Small intestine (tissue), 7 donors: Measurements from ENCODE around the gene FHIT. TPM values are rescaled to one million over a fixed set of nuclear protein-coding genes. Genes with fewer than 3 reads are reported as not detected.

ENCODE experiments used
- DNase-seq, 2 donors: peaks; one replicate each; pipeline versions ENCODE4 v3.0.0 to v3.0.0-alpha.2; 2013
- FAIRE-seq: peaks from 2 replicates; lab custom pipeline; 2012; peaks lifted over from hg19 to GRCh38; lab: Jason Lieb, UNC
- H3K27ac ChIP-seq, 3 donors: one replicate each; pipeline ENCODE4 v1.5.1; 2013; ENCODE audit warnings: low read length in 2 of 3, mild to moderate bottlenecking in 2 of 3, control low read depth in 1 of 3, inconsistent platforms in 1 of 3, low read depth in 1 of 3, moderate library complexity in 1 of 3
- H3K27me3 ChIP-seq, 3 donors: one replicate each; pipeline ENCODE4 v1.6.1; 2013; ENCODE audit warnings: low read length in 3 of 3, inconsistent platforms in 1 of 3; ENCODE audit not compliant: control insufficient read depth in 3 of 3, insufficient read depth in 3 of 3
- H3K36me3 ChIP-seq, 3 donors: one replicate each; pipeline ENCODE4 v1.6.1; 2013; ENCODE audit warnings: low read length in 3 of 3, inconsistent platforms in 1 of 3, low read depth in 1 of 3, mild to moderate bottlenecking in 1 of 3, moderate library complexity in 1 of 3; ENCODE audit not compliant: control insufficient read depth in 3 of 3, insufficient read depth in 2 of 3
- H3K4me1 ChIP-seq, 3 donors: one replicate each; pipeline ENCODE4 v1.6.1; 2013; ENCODE audit warnings: low read length in 2 of 3, inconsistent platforms in 1 of 3, low read depth in 1 of 3, mild to moderate bottlenecking in 1 of 3, moderate library complexity in 1 of 3; ENCODE audit not compliant: control insufficient read depth in 3 of 3, insufficient read depth in 2 of 3
- H3K4me3 ChIP-seq, 3 donors: one replicate each; pipeline ENCODE4 v1.5.1; 2013; ENCODE audit warnings: low read length in 3 of 3, control low read depth in 1 of 3, inconsistent platforms in 1 of 3, low read depth in 1 of 3, mild to moderate bottlenecking in 1 of 3, moderate library complexity in 1 of 3
- H3K9me3 ChIP-seq, 2 donors: one replicate each; pipeline ENCODE4 v1.6.1; 2013; ENCODE audit warnings: low read depth in 1 of 2, low read length in 1 of 2; ENCODE audit not compliant: control insufficient read depth in 2 of 2, insufficient read depth in 1 of 2
- WGBS, 3 donors: extraction: QIAGEN DNeasy Blood & Tissue Kit; methylation state at CpG; one replicate each; pipeline ENCODE4 v1.1.7; 2013; 5-methylcytosine and 5-hydroxymethylcytosine counted together
- polyA plus RNA-seq, 4 donors: library from polyadenylated mRNA; stranded (reverse) in 3 of 4; unstranded in 1 of 4; fragments of 200-250 nt in 3 of 4; fragments of 120-200 nt in 1 of 4; gene quantifications; one replicate each; pipeline versions ENCODE4 v1.2.1 to v1.2.3, GENCODE V29; 2013
- donor health status: healthy with polysubstance abuse.
- donor health status: control.
- donor health status: control.
- donor health status: Bipolar disorder and iron deficiency.
- donor health status: healthy.

The FHIT gene
- polyA plus RNA-seq, 4 donors: 4.4 to 30.4 (median 7.0) TPM

- H3K9me3 ChIP-seq: no peaks in the 10 kb centered on the region
- no peaks in the 10 kb centered on the region for H3K4me1 ChIP-seq
- H3K27me3 ChIP-seq: no peaks in the 10 kb centered on the region
- FAIRE-seq: no peak
- H3K27ac ChIP-seq: no peak overlapping the region
- DNase-seq: no peak
- 84 to 97% (median 86%) methylated on average over 1 of the region's 1 CpG for WGBS, 3 donors
- H3K4me3 ChIP-seq: no peak overlapping the region
- H3K36me3 ChIP-seq: no peaks in the 10 kb centered on the region
Observed at GRCh38 chr3:60643831-60644230, 607.4 kb downstream of the FHIT start.

- Histone ChIP-seq H3K9me3 (no peaks in the 10 kb centered on the region), H3K36me3 (no peaks in the 10 kb centered on the region)
Observed at GRCh38 chr3:60641354-60641753, 609.9 kb downstream of the FHIT start.

GRCh38 chr3:60636846-60637245 is 614.4 kb downstream of the FHIT start:
- no peaks in the 10 kb centered on the region for H3K4me1 ChIP-seq
- no peak for FAIRE-seq
- no peaks in the 10 kb centered on the region for H3K36me3 ChIP-seq
- no peak for DNase-seq
- H3K9me3 ChIP-seq: no peaks in the 10 kb centered on the region
- H3K27me3 ChIP-seq: no peaks in the 10 kb centered on the region
- no peak overlapping the region for H3K27ac ChIP-seq
- H3K4me3 ChIP-seq: no peak overlapping the region

More at GRCh38 chr3:60641354-60641753, 609.9 kb downstream of the FHIT start:
- Histone ChIP-seq H3K4me3 (no peak overlapping the region), H3K4me1 (no peaks in the 10 kb centered on the region), H3K27ac (no peak overlapping the region), H3K27me3 (no peaks in the 10 kb centered on the region)
- WGBS, 3 donors: 61 to 69% (median 68%) methylated on average over 2 of the region's 2 CpGs
- no peak for FAIRE-seq
- DNase-seq: no peak

GRCh38 chr3:60633644-60634043 is 617.6 kb downstream of the FHIT start:
- Histone ChIP-seq H3K27ac (no peak overlapping the region), H3K27me3 (no peaks in the 10 kb centered on the region), H3K4me1 (peaks cover 0 to 2% (median 0%) of the 10 kb centered on the region in 3 donors), H3K9me3 (no peaks in the 10 kb centered on the region), H3K36me3 (no peaks in the 10 kb centered on the region), H3K4me3 (no peak overlapping the region)
- WGBS, 3 donors: 92 to 97% (median 93%) methylated on average over 9 of the region's 9 CpGs
- DNase-seq (no peak), FAIRE-seq (no peak)

GRCh38 chr3:60631509-60631908 is 619.7 kb downstream of the FHIT start:
- 92 to 94% (median 93%) methylated on average over 8 of the region's 8 CpGs for WGBS, 3 donors
- H3K4me3 ChIP-seq: no peak overlapping the region
- H3K27me3 ChIP-seq: no peaks in the 10 kb centered on the region
- H3K27ac ChIP-seq: no peak overlapping the region
- H3K36me3 ChIP-seq: no peaks in the 10 kb centered on the region
- no peaks in the 10 kb centered on the region for H3K9me3 ChIP-seq
- FAIRE-seq: no peak
- no peak for DNase-seq
- H3K4me1 ChIP-seq: peaks cover 0 to 2% (median 0%) of the 10 kb centered on the region in 3 donors

GRCh38 chr3:60630953-60631352 is 620.3 kb downstream of the FHIT start:
- WGBS, 3 donors: 11 to 76% (median 43%) methylated on average over 1 of the region's 1 CpG
- Histone ChIP-seq H3K27ac (no peak overlapping the region), H3K27me3 (no peaks in the 10 kb centered on the region), H3K9me3 (no peaks in the 10 kb centered on the region), H3K36me3 (no peaks in the 10 kb centered on the region), H3K4me1 (peaks cover 0 to 2% (median 0%) of the 10 kb centered on the region in 3 donors), H3K4me3 (no peak overlapping the region)
- DNase-seq: peak; percentile 5 to 31
- FAIRE-seq: no peak

- no peaks in the 10 kb centered on the region for H3K36me3 ChIP-seq
- DNase-seq (peak in 1 of 2 donors; percentile 3), FAIRE-seq (no peak)
- H3K27me3 ChIP-seq: no peaks in the 10 kb centered on the region
- no peak overlapping the region for H3K4me3 ChIP-seq
- peaks cover 0 to 2% (median 0%) of the 10 kb centered on the region in 3 donors for H3K4me1 ChIP-seq
- WGBS, 3 donors: 24 to 69% (median 52%) methylated on average over 2 of the region's 2 CpGs
- H3K9me3 ChIP-seq: no peaks in the 10 kb centered on the region
- H3K27ac ChIP-seq: no peak overlapping the region
Observed at GRCh38 chr3:60629816-60630215, 621.4 kb downstream of the FHIT start.

- DNase-seq (no peak), FAIRE-seq (no peak)
- 13 to 93% (median 68%) methylated on average over 1 of the region's 1 CpG for WGBS, 3 donors
- no peaks in the 10 kb centered on the region for H3K27me3 ChIP-seq
- H3K4me3 ChIP-seq: no peak overlapping the region
- H3K9me3 ChIP-seq: no peaks in the 10 kb centered on the region
- no peaks in the 10 kb centered on the region for H3K36me3 ChIP-seq
- H3K27ac ChIP-seq: no peak overlapping the region
- H3K4me1 ChIP-seq: no peaks in the 10 kb centered on the region
Observed at GRCh38 chr3:60622349-60622748, 628.9 kb downstream of the FHIT start.

GRCh38 chr3:60617188-60617587 is 634.1 kb downstream of the FHIT start:
- no peak for DNase-seq
- FAIRE-seq: no peak

More at GRCh38 chr3:60617188-60617587, 634.1 kb downstream of the FHIT start:
- 72 to 78% (median 76%) methylated on average over 2 of the region's 2 CpGs for WGBS, 3 donors
- Histone ChIP-seq H3K27ac (no peak overlapping the region), H3K9me3 (no peaks in the 10 kb centered on the region), H3K36me3 (no peaks in the 10 kb centered on the region), H3K4me1 (no peaks in the 10 kb centered on the region), H3K4me3 (no peak overlapping the region), H3K27me3 (no peaks in the 10 kb centered on the region)
